ENCODE data around the gene KIZ. TPM values are rescaled to one million over a fixed set of nuclear protein-coding genes. Genes with fewer than 3 reads are reported as not detected.

Gene KIZ
- total and polyA plus RNA-seq, 2 experiments from 2014 or later, result 13.5 to 15.4 TPM

DNA sequence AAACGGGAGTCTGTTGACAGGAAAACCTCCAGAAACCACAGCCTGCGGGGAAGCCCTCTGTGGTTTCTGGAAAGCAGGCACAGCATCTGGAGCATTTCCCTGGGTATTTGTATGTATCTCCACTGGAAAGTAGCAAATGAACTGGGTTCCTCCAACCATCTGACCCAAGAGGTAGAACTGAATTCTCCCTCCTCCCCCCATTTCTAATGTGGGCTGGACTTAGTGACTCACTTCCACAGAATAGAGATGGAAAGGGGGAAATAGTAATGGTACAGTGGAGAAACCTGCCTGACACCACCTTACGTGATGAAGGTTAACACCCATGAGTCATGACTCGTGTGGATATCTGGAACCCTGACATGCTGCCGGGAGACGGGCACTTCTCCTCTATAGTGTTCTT lies 125.4 kb downstream of the KIZ start:
- no peak for DNase-seq (ENCODE audit: low spot score)
- Histone ChIP-seq H3K4me1 (ENCODE audit: insufficient read depth) (no peaks in the 10 kb centered on the region), H3K9me2 (replicated peaks; ENCODE audit: insufficient read depth) (no peaks in the 10 kb centered on the region), H4K20me1 (ENCODE audit: insufficient read depth, poor library complexity, severe bottlenecking) (no peaks in the 10 kb centered on the region), H3K9me3 (ENCODE audit: low read depth) (no peaks in the 10 kb centered on the region), H3K79me2 (no peaks in the 10 kb centered on the region), H3K27ac (no peak overlapping the region), H3K4me3 (no peak overlapping the region), H2AFZ (no peak overlapping the region), H3K36me3 (replicated peaks; ENCODE audit: insufficient read depth, low read depth) (no peaks in the 10 kb centered on the region), H3K27me3 (no peaks in the 10 kb centered on the region), H3K4me2 (no peak overlapping the region)
- TF ChIP-seq EZH2 (IDR thresholded peaks at IDR 0.05; ENCODE audit: borderline replicate concordance), result no peak
- TF ChIP-seq EZH2phosphoT487 (IDR thresholded peaks at IDR 0.05; ENCODE audit: low read depth, severe bottlenecking, unreplicated experiment), result no peak
- TF ChIP-seq, protein P1, sequence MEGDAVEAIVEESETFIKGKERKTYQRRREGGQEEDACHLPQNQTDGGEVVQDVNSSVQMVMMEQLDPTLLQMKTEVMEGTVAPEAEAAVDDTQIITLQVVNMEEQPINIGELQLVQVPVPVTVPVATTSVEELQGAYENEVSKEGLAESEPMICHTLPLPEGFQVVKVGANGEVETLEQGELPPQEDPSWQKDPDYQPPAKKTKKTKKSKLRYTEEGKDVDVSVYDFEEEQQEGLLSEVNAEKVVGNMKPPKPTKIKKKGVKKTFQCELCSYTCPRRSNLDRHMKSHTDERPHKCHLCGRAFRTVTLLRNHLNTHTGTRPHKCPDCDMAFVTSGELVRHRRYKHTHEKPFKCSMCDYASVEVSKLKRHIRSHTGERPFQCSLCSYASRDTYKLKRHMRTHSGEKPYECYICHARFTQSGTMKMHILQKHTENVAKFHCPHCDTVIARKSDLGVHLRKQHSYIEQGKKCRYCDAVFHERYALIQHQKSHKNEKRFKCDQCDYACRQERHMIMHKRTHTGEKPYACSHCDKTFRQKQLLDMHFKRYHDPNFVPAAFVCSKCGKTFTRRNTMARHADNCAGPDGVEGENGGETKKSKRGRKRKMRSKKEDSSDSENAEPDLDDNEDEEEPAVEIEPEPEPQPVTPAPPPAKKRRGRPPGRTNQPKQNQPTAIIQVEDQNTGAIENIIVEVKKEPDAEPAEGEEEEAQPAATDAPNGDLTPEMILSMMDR (IDR thresholded peaks at IDR 0.05; ENCODE audit: poor library complexity), result no peak
- 68% methylated on average over 6 of the region's 6 CpGs for WGBS (ENCODE audit: low lambda C conversion rate, missing lambda C conversion rate)

DNA sequence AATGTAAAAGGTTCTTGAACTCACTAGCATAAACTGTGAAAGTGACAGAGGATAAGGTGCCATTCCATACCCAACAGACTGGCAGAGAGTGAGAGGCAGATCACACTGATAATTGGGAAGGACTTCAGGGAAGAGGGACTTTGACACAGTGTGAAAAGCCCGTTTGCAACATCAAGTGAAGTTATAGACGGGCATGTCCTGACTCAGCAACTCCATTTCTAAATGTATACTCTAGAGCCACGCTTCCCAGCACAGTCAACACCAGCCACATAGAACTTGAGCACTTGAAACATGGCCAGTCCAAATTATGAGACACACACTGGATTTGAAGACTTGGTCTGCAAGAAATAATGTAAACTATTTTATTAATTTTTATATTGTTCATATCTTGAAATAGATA lies 131.3 kb downstream of the KIZ start:
- H3K79me2 ChIP-seq, result no peaks in the 10 kb centered on the region
- 68% methylated on average over 3 of the region's 3 CpGs for WGBS (ENCODE audit: low lambda C conversion rate, missing lambda C conversion rate)
- no peaks in the 10 kb centered on the region for H3K4me1 ChIP-seq (ENCODE audit: insufficient read depth)
- H3K27me3 ChIP-seq, result no peaks in the 10 kb centered on the region
- TF ChIP-seq, protein P1 (IDR thresholded peaks at IDR 0.05; ENCODE audit: poor library complexity), result no peak
- TF ChIP-seq EZH2phosphoT487 (IDR thresholded peaks at IDR 0.05; ENCODE audit: low read depth, severe bottlenecking, unreplicated experiment) (no peak), EZH2 (IDR thresholded peaks at IDR 0.05; ENCODE audit: borderline replicate concordance) (no peak)
- no peak overlapping the region for H3K4me3 ChIP-seq
- H3K9me2 ChIP-seq (replicated peaks; ENCODE audit: insufficient read depth), result no peaks in the 10 kb centered on the region
- H3K27ac ChIP-seq, result no peak overlapping the region
- no peak overlapping the region for H2AFZ ChIP-seq
- H3K4me2 ChIP-seq, result no peak overlapping the region
- no peaks in the 10 kb centered on the region for H3K36me3 ChIP-seq (replicated peaks; ENCODE audit: insufficient read depth, low read depth)
- DNase-seq (ENCODE audit: low spot score), result no peak
- H3K9me3 ChIP-seq (ENCODE audit: low read depth), result no peaks in the 10 kb centered on the region
- H4K20me1 ChIP-seq (ENCODE audit: insufficient read depth, poor library complexity, severe bottlenecking), result no peaks in the 10 kb centered on the region

DNA sequence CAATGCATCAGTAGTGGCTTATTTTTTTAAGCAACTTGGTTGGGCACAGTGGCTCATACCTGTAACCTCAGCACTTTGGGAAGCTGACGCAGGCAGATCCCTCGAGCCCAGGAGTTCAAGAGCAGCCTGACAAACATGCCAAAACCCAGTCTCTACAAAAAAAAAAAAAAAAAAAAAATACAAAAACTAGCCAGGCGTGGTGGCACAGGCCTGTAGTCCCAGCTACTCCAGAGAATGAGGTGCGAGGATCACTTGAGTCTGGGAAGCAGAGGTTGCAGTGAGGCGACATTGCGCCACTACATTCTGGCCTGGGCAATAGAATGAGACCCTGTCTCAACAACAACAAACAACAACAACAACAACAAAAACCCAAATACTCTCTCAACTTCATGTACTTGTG lies 132.5 kb downstream of the KIZ start:
- Histone ChIP-seq H3K27me3 (no peaks in the 10 kb centered on the region), H3K4me3 (no peak overlapping the region), H2AFZ (no peak overlapping the region), H3K9me3 (ENCODE audit: low read depth) (no peaks in the 10 kb centered on the region), H4K20me1 (ENCODE audit: insufficient read depth, poor library complexity, severe bottlenecking) (no peaks in the 10 kb centered on the region), H3K36me3 (replicated peaks; ENCODE audit: insufficient read depth, low read depth) (no peaks in the 10 kb centered on the region), H3K27ac (no peak overlapping the region), H3K79me2 (no peaks in the 10 kb centered on the region), H3K4me1 (ENCODE audit: insufficient read depth) (no peaks in the 10 kb centered on the region), H3K9me2 (replicated peaks; ENCODE audit: insufficient read depth) (no peaks in the 10 kb centered on the region), H3K4me2 (no peak overlapping the region)
- WGBS (ENCODE audit: low lambda C conversion rate, missing lambda C conversion rate), result 89% methylated on average over 6 of the region's 6 CpGs
- TF ChIP-seq EZH2 (IDR thresholded peaks at IDR 0.05; ENCODE audit: borderline replicate concordance) (no peak), EZH2phosphoT487 (IDR thresholded peaks at IDR 0.05; ENCODE audit: low read depth, severe bottlenecking, unreplicated experiment) (no peak)
- TF ChIP-seq, protein P1 (IDR thresholded peaks at IDR 0.05; ENCODE audit: poor library complexity), result no peak
- DNase-seq (ENCODE audit: low spot score), result no peak

DNA sequence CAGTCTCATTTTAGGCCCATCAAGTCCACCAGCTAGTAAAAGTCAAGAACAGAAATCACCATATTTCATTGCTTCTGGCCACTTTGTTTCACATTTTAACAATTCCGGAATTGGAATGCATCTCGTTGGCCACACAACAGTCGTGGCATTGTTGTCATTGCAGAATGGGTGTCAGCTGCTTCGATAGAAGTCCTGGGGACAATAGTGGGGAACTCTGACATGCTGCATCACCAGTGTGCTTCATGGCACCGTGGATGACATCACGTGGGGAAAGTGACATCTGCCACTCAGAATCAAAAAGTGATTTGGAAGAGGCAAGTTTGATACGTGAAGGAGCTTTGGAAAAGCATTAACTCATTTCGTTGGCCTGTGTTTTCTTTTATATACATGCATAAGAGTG lies 133.5 kb downstream of the KIZ start:
- H2AFZ ChIP-seq, result no peak overlapping the region

More for the DNA sequence above, 133.5 kb downstream of the KIZ start:
- H3K36me3 ChIP-seq (replicated peaks; ENCODE audit: insufficient read depth, low read depth), result no peaks in the 10 kb centered on the region
- H3K27ac ChIP-seq, result no peak overlapping the region
- no peaks in the 10 kb centered on the region for H4K20me1 ChIP-seq (ENCODE audit: insufficient read depth, poor library complexity, severe bottlenecking)
- WGBS (ENCODE audit: low lambda C conversion rate, missing lambda C conversion rate), result 89% methylated on average over 8 of the region's 8 CpGs
- no peak for DNase-seq (ENCODE audit: low spot score)
- no peak overlapping the region for H3K4me2 ChIP-seq
- TF ChIP-seq EZH2phosphoT487 (IDR thresholded peaks at IDR 0.05; ENCODE audit: low read depth, severe bottlenecking, unreplicated experiment) (no peak), EZH2 (IDR thresholded peaks at IDR 0.05; ENCODE audit: borderline replicate concordance) (no peak)
- TF ChIP-seq, protein P1 (IDR thresholded peaks at IDR 0.05; ENCODE audit: poor library complexity), result no peak
- no peaks in the 10 kb centered on the region for H3K9me2 ChIP-seq (replicated peaks; ENCODE audit: insufficient read depth)
- H3K4me1 ChIP-seq (ENCODE audit: insufficient read depth), result no peaks in the 10 kb centered on the region
- no peaks in the 10 kb centered on the region for H3K79me2 ChIP-seq
- H3K9me3 ChIP-seq (ENCODE audit: low read depth), result no peaks in the 10 kb centered on the region
- no peaks in the 10 kb centered on the region for H3K27me3 ChIP-seq
- no peak overlapping the region for H3K4me3 ChIP-seq
